Measurements from ENCODE around the gene PDZD4.

PDZD4 gene, protein sequence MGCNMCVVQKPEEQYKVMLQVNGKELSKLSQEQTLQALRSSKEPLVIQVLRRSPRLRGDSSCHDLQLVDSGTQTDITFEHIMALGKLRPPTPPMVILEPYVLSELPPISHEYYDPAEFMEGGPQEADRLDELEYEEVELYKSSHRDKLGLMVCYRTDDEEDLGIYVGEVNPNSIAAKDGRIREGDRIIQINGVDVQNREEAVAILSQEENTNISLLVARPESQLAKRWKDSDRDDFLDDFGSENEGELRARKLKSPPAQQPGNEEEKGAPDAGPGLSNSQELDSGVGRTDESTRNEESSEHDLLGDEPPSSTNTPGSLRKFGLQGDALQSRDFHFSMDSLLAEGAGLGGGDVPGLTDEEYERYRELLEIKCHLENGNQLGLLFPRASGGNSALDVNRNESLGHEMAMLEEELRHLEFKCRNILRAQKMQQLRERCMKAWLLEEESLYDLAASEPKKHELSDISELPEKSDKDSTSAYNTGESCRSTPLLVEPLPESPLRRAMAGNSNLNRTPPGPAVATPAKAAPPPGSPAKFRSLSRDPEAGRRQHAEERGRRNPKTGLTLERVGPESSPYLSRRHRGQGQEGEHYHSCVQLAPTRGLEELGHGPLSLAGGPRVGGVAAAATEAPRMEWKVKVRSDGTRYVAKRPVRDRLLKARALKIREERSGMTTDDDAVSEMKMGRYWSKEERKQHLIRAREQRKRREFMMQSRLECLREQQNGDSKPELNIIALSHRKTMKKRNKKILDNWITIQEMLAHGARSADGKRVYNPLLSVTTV

DNA sequence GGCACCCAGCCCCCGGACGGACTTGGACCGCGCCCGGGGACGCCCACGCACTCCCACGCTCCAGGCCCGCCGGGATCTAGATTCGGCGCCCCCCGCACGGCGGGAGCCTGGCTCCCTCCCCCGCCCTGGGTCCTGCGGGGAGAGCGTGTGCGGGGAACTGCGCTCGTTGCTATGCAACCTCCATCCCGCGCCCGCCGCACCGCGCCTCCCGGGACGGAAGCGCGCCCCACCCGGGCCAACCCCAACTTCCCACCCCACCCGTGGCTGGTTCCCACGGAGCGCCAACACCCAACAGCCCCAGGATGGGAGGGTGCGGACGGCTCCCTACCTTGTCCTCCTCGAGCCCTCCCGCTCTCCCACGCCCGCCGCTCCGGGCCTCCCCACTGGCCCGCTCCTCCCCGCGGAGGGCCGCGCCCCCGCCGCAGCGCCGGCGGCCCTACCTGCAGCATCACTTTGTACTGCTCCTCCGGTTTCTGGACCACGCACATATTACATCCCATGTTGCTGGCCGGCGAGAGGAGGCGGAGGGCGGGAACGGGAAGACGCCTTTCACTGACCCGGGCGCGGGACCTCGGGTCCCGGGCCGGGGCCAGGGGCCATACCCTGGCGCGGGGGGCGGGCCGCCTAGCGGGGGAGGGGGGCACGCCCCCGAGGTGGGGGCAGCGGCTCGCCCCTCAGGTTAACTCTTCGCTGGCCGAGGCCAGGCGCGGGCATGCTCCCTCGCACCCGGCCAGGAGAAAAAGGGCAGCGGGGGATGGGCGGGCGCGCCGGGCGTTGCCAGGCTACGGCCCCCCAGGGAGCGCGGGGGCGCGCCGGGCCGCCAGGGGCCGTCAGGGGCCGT lies at the start of gene PDZD4:
PDZD4 (minus strand) TSS at position 746 of the 841 bp plus-strand sequence; CDS start at position 500, 246 bp downstream.
- DNase-seq: peak; percentile 35

- no peak for DNase-seq
These were observed 49.5 kb upstream of the PDZD4 start for GRCh38 chrX:153879741-153880439.

GRCh38 chrX:153878969-153879653 lies 48.8 kb upstream of the PDZD4 start:
- no peak for DNase-seq

GRCh38 chrX:153878345-153878744 lies 48.0 kb upstream of the PDZD4 start:
- DNase-seq: no peak

DNA sequence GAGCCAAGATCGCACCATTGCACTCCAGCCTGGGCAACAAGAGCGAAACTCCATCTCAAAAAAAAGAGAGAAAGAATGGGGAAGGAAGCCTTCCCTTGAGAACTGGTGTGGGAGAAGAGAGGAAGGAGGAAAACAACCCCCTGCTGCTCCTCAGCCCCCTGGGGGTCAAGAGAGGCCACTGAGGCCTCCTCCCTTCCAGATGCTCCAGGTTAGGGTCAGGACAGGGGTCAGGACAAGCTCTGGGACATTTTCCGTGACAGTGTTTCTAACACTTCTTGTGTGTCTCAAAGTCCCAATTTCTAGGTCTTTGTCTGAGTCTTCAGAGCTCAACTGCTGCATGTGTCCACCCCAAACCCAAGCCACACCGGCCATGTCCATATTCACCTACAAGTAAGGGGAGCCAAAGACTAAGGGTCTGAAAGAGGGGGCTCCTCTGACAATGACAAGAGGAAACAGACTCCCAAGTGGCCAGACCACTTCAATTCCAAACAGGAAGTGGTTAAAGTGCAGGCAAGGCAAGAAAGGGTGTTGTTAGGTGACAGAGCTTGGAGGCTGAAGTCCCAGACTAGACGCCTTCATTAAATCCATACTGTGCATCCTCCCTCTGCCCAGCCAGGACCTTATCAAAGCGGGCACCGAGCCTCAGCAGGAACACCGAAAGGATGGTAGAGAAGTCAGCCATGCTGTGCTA lies 47.4 kb upstream of the PDZD4 start:
- no peak for DNase-seq

GRCh38 chrX:153876112-153876491 lies 45.8 kb upstream of the PDZD4 start:
- no peak for DNase-seq

GRCh38 chrX:153875391-153876111 lies 45.2 kb upstream of the PDZD4 start:
- peak; percentile 80 for DNase-seq

GRCh38 chrX:153874366-153875125 lies 44.2 kb upstream of the PDZD4 start:
- DNase-seq: no peak

DNA sequence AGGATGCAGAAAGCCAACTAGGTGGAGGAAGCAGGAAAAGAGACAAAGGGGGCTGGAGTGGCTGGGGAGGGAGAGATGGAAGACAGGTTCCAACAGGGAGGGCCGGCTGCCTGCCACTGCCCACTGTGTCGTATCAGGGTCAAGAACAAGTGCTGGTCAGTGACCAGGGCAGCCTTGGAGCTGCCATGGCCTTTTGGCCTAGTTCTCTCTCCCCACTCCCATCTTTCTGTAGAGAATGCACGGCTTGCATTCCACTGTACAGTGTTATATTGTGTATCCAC lies 43.7 kb upstream of the PDZD4 start:
- no peak for DNase-seq

GRCh38 chrX:153873282-153874084 lies 43.1 kb upstream of the PDZD4 start:
- no peak for DNase-seq

GRCh38 chrX:153871946-153872878 lies 41.9 kb upstream of the PDZD4 start:
- no peak for DNase-seq

- no peak for DNase-seq
These were observed 41.1 kb upstream of the PDZD4 start for GRCh38 chrX:153871451-153871850.

GRCh38 chrX:153870791-153871360 lies 40.5 kb upstream of the PDZD4 start:
- DNase-seq: no peak

DNA sequence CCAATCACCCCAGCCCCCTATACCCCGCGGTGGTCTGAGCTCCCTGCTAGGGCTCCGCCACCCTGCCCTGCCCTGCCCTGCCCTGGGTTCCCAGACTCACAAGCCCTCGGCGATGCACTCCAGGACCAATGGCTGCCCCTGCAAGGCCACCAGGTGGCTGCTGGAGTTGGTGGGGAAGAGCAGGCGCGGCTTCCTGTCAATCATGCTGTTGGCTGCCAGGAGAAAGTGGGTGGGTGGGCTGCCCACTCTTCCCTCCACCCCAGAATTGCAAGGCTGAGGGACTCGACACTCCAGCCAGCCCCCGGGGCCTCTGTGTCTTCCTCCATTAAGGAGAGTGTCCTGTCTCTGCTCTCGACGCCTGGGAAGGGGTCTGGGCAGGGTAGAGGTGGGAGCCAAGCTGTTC lies 39.9 kb upstream of the PDZD4 start:
- DNase-seq: peak; percentile 7

DNA sequence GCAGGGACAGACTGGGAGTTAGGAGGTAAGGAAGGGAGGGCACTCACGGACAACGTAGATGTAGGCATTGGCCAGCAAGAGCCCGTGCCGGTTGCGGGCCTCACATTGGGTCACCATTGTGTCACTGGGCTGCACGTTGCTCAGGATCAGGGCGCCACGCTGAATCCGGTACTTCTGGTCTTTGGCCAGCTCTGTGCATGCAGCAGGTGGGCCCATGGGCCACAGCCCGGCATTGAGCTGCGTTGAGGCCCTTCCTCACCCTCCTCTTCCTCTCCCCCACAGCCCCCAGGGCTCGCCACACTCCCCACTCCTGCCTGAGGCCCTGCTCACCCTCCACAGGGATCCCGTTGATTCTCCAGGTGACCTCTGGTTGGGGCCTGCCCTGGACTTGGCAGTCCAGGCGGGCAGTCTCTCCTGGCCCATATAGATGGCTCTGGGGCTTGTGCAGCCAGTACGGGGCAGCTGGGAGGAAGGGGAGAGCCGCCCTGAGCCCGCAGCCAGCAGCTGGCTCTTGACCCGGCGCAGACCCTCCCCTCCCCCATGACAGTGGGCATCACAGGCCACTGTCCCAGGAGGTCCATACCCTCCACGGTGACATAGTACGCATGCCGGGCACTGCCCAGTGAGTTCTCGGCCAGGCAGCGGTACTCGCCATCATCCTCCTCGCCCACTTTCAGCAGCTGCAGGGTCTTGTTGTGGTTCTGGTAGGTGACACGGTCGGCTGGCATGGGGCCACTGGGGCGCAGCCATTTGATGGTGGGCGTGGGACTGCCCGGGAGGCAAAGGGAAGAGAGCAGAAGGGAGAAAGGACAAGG lies 39.3 kb upstream of the PDZD4 start:
- DNase-seq: no peak

DNA sequence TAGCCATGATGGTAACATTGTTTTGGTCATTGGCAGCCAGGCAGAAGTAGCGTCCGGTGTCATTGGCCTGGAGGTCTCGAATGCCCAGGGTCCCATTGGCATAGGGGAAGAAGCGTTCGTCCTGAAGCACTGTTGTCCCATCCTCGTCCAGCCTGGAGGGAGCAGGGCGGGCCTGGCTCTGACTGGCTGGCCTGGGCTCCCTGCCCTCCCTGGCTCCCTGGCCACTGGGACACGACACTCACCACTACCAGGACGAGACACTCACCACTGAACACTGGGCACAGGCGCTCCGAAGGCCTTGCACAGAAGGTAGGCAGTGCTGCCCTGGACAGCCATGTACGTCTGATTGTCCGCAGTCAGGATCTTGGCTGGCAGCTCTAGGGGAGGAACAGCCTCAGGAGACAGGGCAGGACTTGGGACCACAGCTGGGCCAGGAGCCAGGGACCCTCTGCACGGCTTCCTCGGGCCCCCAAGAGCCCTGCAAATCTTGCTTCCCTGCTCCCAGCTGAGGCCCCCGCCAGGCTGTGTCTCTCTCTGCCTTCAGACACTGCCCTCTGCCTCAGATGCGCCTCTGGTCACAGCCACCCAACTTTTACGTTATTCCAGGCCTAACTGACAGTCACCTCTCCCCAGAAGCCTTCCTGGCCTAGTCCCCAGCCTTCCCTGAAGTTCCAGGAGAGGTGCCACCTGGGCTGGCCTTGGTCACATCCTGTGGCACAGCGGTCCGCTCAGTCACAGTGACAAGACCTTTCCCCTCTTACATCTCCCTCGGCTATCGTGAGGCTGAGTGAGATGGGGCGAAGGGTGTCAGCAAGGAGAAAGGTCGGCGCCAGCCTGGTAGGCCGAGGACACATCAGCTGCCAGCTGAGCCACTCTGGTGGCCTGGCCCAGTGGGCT lies 38.5 kb upstream of the PDZD4 start:
- peak; percentile 11 for DNase-seq

Measured in activated T-cell treated with anti-CD3 and anti-CD28 coated beads, Interleukin-2, amount 50 U/mL, for 1 hour (primary cell).